H1 (cell line): ENCODE measurements around the gene EPX.

Experiments
- CHD2 ChIP-seq: IDR thresholded peaks from 2 replicates; pipeline ENCODE4 v1.6.1; 2012; ENCODE audit warnings: low read length, improper control_type of control experiment
- EP300 ChIP-seq, 2 experiments: IDR thresholded peaks; 1 replicate in 1 of 2; 2 replicates in 1 of 2; pipeline ENCODE4 v1.6.1; 2011 to 2012; ENCODE audit warnings: low read depth in 2 of 2, low read length in 2 of 2, mild to moderate bottlenecking in 2 of 2, borderline replicate concordance in 1 of 2, inconsistent platforms in 1 of 2, moderate library complexity in 1 of 2
- EZH2 ChIP-seq: fragments of 200-600 bp; sonication (generic); IDR thresholded peaks from 2 replicates; pipeline ENCODE4 v1.7.1; 2012; ENCODE audit warnings: low read depth, mild to moderate bottlenecking, moderate library complexity, low read length, inconsistent platforms; ENCODE audit not compliant: severe bottlenecking
- POLR2A ChIP-seq, 2 experiments: IDR thresholded peaks; 1 replicate in 1 of 2; 2 replicates in 1 of 2; pipeline ENCODE4 v1.6.1; 2011; ENCODE audit warnings: low read depth in 2 of 2, low read length in 2 of 2, mild to moderate bottlenecking in 2 of 2; ENCODE audit errors: control extremely low read depth in 1 of 2
- POLR2AphosphoS5 ChIP-seq: IDR thresholded peaks from 2 replicates; pipeline ENCODE4 v1.6.1; 2011; ENCODE audit warnings: low read depth, low read length
- SP1 ChIP-seq: IDR thresholded peaks from 2 replicates; pipeline ENCODE4 v1.6.1; 2011; ENCODE audit warnings: low read depth, low read length
- TAF1 ChIP-seq: IDR thresholded peaks from 2 replicates; pipeline ENCODE4 v1.6.1; 2011; ENCODE audit warnings: mild to moderate bottlenecking, low read depth, low read length
- TCF12 ChIP-seq: IDR thresholded peaks from 2 replicates; pipeline ENCODE4 v1.6.1; 2011; ENCODE audit warnings: low read depth, mild to moderate bottlenecking, low read length
- YY1 ChIP-seq: IDR thresholded peaks from 2 replicates; pipeline ENCODE4 v1.6.1; 2011; ENCODE audit warnings: low read depth, mild to moderate bottlenecking, low read length
- TF ChIP-seq, protein P1 (sequence below), 3 experiments: IDR thresholded peaks; 1 replicate in 2 of 3; 2 replicates in 1 of 3; pipeline versions ENCODE4 v1.5.1 to v1.6.1; 2011; ENCODE audit warnings: low read length in 3 of 3, mild to moderate bottlenecking in 3 of 3, inconsistent platforms in 2 of 3, low read depth in 1 of 3, moderate library complexity in 1 of 3; ENCODE audit not compliant: insufficient read depth in 1 of 3; ENCODE audit errors: control extremely low read depth in 1 of 3

DNA sequence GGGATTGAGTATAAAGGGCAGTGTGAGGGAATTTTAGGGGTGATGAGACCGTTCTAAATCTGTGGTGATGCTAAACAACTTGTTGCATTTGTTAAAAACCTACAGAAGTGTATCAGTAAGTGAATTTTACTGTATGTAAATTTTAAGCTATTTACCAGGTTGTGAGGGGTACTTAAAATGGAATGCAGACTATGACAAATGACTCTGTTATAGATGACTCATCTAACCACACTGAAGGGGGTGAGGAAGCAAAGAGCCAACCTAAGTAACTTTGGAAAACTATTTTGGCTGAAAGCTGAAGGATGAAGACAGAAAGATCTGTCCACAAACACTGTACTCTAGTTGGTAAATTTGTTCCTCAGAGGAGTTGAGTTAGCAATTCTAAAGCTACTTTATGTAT, 31.8 kb downstream of the EPX start:
- TF ChIP-seq POLR2A (IDR thresholded peaks at IDR 0.05; ENCODE audit: control extremely low read depth in 1 of 2, low read depth in 2 of 2, low read length in 2 of 2) (no peak), YY1 (no peak), EP300 (IDR thresholded peaks at IDR 0.05; ENCODE audit: borderline replicate concordance in 1 of 2, low read depth in 2 of 2, low read length in 2 of 2) (no peak), EZH2 (no peak), CHD2 (no peak), POLR2AphosphoS5 (no peak), TAF1 (no peak), SP1 (no peak), TCF12 (no peak)
- TF ChIP-seq, protein P1, sequence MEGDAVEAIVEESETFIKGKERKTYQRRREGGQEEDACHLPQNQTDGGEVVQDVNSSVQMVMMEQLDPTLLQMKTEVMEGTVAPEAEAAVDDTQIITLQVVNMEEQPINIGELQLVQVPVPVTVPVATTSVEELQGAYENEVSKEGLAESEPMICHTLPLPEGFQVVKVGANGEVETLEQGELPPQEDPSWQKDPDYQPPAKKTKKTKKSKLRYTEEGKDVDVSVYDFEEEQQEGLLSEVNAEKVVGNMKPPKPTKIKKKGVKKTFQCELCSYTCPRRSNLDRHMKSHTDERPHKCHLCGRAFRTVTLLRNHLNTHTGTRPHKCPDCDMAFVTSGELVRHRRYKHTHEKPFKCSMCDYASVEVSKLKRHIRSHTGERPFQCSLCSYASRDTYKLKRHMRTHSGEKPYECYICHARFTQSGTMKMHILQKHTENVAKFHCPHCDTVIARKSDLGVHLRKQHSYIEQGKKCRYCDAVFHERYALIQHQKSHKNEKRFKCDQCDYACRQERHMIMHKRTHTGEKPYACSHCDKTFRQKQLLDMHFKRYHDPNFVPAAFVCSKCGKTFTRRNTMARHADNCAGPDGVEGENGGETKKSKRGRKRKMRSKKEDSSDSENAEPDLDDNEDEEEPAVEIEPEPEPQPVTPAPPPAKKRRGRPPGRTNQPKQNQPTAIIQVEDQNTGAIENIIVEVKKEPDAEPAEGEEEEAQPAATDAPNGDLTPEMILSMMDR (IDR thresholded peaks at IDR 0.05; ENCODE audit: control extremely low read depth in 1 of 3, insufficient read depth in 1 of 3, low read depth in 1 of 3, low read length in 3 of 3), result no peak
